GM21526 (cell line): ENCODE data around the gene GPD2.
"Not testable (repeated sequence)": the region's sequence is repeated elsewhere in the genome, so short reads cannot be mapped to it uniquely, and the experiment has no call there.

Experiments
- ATAC-seq: cut with Tn5 transposase; IDR thresholded peaks from one replicate; pipeline ENCODE4 v1.9.1; 2021; ENCODE audit warnings: moderate library complexity; ENCODE audit not compliant: unreplicated experiment, low FRiP score

The GPD2 gene

DNA sequence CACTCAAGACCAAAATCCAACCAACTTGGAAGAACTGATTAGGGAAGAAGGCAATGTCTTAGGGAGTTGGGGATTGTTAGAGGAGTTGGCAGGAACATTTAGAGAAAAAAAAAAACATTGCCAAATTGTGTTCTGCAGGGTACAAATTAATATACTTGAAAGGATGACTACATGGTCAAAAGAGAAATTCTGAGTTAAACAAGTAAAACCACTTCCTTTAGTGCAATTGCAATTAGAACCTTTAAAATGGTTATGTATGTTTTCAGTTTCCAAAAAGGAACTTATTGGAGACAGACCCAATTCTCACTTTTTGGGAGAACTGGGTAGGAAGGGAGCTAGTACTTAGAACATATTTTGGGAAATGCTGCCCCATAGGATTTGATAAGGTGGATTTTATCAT lies 137.9 kb downstream of the GPD2 start:
- ATAC-seq = no peak

DNA sequence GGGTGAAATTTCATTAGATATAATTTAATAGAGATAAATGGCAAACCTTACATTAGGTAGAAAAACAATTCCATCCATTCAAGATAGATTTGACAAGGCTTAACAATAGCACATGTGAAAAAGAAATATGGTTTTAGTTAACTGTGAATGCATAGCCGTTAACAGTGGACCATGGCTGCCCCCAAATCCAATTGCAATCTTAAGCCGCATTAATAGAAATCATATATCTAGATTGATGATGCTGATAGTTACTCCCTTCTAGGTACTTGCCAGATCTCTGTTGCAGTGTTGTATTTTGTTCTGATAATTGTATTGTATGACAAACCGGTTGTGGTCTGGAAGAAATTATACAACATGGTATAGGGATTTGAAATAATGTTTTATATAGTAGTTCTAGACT lies 139.8 kb downstream of the GPD2 start:
- ATAC-seq = no peak

DNA sequence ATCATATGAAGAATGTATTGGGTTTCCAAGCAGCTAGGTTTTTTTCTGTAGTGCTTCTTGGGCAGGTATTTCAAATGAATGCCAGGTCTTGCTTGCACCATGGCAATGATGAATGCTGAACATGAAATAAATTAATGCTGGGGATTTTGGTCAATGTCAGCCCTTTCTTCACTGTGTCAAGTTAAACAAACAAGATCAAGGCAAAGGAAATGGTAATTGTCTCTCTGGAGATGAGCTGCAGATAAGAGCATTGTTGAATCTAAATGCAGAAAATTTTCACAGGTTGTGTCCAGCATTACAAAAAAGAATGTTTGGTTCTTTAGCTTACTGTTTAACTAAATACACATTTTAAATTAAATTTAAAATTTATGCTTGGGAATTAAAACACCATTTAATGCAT lies 144.3 kb downstream of the GPD2 start:
- no peak for ATAC-seq

- no peak for ATAC-seq
Measured at GRCh38 chr2:156581280-156581679, 145.1 kb downstream of the GPD2 start.

GRCh38 chr2:156585457-156585856 lies 149.3 kb downstream of the GPD2 start:
- no peak for ATAC-seq

GRCh38 chr2:156586621-156587020 lies 150.4 kb downstream of the GPD2 start:
- no peak for ATAC-seq

GRCh38 chr2:156589381-156590079 lies 153.4 kb downstream of the GPD2 start:
- ATAC-seq = peak; percentile 65

DNA sequence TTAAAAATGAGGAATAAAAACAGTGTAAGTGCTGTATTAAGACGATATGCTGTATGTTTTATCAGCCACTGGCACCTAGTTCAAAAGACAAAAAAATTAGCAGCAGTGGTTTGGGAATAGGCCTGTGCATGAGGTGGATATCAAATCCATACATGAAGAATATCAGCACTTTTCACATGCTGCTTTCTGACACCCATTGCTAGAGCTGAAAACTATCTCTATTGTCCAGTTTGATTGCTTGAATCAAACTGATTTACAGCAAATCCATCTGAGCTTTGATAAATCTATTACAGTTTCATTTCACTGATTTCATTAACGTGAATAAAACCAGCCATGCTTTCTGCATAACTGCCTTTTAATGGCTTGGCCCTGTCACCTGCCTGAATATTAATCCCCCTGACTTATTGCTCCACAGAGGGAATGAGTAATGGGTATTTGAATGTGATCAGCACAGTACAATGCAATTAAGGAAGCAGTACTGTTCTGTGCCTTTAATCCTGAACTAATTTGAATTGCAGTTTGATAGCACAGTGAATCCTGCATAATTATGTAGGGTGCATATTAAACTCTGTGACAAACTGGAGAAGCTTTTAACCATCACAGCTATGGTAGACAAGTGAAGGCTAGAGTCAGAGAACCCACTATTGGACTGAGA lies 154.0 kb downstream of the GPD2 start:
- no peak for ATAC-seq

- ATAC-seq = no peak
Measured at GRCh38 chr2:156592809-156593593, 156.8 kb downstream of the GPD2 start.

- ATAC-seq = no peak
Measured at GRCh38 chr2:156593594-156593921, 157.4 kb downstream of the GPD2 start.

GRCh38 chr2:156598563-156598962 lies 162.4 kb downstream of the GPD2 start:
- no peak for ATAC-seq

DNA sequence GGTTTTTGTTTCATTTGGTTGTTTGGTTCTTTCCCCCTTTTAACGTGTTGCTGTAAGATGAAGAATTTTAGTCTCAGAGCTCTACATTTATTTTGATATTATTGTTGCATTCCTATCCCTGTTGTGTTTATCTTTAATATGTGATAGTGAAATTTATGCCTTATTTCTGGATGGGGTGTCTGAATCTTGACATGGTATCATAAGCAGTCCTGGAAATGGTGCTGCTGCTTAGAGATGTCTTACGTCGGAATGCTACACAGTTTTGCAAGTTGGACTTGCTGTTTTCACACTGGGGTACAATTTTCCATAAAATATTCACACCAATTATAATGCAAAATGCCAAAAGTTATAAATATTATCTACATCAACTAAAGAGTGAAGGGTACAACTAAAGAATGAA lies 164.0 kb downstream of the GPD2 start:
- ATAC-seq = no peak

DNA sequence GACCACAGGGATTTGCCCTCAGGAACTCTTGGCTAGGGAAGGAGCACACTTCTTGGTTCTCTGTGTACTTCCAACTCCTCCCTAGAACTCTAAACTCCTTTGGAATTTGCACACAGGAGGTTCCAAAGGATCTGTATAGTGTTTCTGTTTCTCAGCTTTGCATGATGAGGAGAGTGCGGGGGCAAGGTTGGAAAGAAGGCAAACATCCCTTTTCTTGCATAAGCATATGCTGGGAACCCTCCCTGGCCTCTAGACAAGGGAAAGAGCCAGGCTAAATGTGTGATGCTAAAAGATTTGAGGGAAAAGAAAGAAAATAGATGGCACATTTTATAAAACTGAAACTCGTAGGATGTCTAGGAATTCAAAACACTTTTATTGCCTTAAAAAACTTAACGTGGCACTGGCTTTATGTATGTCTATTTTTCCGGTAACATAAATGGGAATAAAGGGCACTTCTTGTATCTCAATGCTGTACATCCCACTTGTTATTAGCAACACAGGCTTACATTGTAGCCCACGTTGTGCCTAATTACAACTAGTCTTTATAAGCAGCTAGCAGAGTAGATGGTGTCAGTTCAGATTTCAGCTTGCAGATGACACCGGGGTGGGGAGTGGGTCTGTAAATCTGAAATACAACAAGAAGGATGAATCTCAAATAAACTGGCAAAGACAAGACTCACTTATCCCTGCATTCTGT lies 165.8 kb downstream of the GPD2 start:
- no peak for ATAC-seq

DNA sequence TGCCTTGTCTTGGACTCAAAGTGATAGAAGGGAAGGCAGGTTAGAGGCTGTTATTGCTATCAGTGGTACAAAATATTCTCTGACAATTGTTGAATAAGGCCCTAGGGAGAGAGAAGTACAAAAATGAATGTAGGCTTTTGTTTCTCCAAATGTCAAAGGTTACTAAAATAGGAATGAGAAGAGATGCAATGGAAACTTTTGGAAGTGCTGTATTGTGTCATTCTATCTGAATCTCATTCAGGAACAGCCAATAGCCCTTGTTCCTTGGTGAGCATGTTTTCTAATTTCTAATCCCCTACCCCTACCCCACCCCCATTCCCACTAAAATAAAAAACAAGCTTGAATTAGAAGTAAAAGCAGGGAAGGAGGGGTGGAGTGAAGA lies 166.4 kb downstream of the GPD2 start:
- no peak for ATAC-seq

GRCh38 chr2:156615836-156616322 lies 179.7 kb downstream of the GPD2 start:
- ATAC-seq = no peak

DNA sequence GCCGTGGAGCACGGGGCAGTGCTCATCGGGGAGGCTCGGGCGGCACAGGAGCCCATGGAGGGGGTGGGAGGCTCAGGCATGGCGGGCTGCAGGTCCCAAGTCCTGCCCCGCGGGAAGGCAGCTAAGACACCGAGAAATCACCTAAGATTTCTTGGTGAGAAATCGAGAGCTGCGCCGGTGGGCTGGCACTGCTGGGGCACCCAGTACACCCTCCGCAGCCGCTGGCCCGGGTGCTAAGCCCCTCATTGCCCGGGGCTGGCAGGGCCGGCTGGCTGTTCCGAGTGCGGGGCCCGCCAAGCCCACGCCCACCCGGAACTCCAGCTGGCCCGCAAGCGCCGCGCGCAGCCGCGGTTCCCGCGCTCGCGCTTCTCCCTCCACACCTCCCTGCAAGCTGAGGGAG lies 181.9 kb downstream of the GPD2 start:
- not testable (repeated sequence) for ATAC-seq

DNA sequence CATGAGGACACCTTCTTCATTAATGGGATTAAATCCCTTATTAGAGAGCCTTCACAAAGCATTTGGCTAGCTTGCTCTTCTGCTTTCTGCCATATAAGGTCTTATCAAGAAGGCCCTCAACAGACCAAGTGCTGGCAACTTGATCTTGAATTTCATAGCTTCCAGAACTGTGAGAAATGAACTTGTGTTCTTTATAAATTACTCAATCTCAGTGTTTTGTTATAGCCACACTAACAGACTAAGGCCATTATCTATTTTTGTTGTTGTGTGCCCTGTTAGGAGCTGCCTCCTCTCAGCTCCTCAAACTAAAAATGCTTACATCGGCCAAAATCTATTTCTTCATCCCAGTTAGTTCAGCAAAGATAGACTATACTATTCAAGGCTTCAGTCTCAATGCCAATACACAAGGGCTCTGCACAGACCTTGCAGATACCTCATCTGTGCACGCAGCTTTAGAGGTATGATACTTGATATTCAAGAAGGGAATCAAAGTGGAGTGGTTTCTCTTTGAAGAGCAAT lies 182.9 kb downstream of the GPD2 start:
- no peak for ATAC-seq

DNA sequence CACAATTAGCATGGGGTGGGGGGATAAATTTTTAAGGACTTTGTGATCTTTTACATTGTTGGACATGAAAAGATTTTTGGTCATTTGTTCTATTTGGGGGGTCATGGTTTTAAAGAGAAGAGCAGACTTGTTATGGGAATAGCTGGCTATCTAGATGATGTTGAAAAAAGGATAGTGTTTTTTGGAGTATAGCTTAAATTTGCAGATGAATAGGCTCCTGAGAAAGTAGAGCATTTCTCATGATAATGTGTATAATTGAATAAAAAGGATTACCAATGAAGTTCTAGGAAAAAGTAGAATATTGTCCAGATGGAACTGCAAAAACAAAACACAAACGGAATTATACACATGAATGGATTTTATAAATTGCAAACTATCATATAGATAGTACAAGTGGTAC lies 186.3 kb downstream of the GPD2 start:
- ATAC-seq = no peak

DNA sequence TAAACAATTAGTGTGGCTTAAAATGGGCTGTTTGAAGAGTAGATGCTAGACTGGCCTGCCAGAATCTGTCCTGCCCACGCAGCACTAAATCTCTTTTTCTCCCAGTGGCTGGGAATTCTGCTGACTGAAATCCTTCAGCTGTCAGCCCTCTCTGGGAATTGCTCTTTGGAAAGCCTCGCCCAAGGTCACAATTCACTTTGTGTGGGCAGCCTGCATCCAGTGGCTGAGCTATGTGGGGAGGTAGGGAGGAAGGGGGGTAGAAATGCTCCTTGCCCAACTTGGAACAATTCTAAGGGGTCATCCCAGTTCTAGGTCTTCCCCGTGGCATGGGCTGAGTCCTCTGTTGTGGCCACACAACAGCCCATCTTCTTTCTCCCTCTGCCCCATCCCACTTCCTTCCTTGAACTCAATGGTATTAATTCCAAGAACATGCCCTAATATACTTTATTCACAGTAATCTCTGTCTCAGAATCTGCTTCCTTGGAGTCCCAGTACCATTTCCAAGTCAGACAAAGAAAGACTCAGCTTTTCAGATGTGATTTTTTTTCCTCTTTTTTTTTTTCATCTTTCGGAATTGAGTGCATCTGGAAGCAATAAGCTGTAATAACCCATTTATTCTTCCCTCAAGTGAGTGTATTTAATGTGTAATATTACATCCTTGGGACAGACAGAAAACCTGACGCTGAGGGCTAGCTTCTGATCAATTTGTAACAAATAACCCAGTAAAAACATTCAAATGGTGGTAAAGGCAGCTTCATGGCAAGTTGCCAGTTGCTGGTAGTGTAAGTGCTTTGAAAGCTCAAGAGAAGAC lies 189.4 kb downstream of the GPD2 start:
- no peak for ATAC-seq

- ATAC-seq = no peak
Measured at GRCh38 chr2:156626931-156627330, 190.8 kb downstream of the GPD2 start.
